OCI-M1 (cell line): Measurements from ENCODE around the gene SLC35F4.
A peak's percentile ranks its signal among the peaks of the same experiment; 100 is the strongest.

Experiments used
- DNase-seq: peaks from one replicate; lab custom pipeline; 2025; lab: John Stamatoyannopoulos, UW

SLC35F4 gene

DNA sequence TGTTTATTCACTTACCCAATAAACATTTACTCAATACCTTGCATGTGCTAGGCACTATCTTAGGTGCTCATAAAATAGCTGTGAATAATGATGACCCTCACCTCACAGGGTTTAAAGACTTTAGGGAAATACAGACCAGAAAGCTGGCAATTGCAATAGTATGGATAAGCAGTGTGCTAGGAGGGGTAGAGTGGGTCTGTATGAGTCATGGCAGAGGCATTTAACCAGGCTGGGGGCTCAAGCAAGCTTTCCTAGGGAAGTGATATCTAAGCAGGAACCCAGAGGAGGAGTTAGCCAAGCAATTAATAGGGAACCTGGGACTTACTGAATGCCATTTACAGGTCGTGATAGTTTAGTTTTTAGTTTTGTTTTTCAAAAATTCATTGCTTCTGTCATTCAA lies 248.4 kb downstream of the SLC35F4 start:
- DNase-seq: no peak

DNA sequence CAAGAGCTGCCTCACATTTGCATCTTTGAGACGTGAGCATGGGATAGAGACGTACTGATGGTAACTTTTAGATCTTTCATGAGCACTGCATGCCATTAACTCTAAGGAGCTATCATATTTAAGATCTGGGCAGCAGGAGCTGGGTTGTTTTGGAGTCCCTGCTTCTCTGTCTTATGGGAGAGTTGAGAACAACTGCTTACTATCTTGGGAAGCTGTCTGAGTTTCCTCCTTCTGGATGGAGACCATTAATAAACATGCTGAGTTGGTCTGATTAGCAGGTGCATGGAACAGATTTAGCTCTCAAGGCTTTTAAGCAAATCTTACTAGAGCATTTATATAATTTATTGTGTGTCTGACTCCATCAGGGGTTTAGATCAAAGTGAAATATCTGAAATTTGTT lies 252.9 kb downstream of the SLC35F4 start:
- DNase-seq: no peak

DNA sequence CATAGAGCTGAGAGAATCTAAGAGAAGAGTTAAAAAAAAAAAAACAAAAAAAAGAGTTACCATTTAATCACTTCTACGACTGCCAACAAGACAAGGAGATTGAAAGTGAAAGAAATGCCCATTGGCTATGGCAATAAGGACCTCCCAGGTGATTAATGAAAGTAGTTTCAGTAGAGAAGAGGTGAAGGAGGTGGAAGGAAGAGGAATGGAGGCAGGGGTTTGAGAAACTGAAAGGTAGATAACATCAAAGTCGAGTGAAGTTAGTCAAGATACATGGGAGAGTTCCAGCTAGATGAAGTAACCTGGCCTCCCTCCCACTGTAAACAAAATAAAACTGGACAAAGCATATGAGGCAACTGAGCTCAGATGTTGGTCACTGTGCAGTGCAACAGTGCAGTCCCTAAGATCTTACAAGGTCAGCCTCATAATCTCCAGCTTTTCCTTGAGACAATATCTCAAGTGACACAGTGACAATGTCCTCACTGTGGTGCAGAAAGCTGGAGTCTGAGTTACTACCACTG lies 254.3 kb downstream of the SLC35F4 start:
- DNase-seq: no peak

DNA sequence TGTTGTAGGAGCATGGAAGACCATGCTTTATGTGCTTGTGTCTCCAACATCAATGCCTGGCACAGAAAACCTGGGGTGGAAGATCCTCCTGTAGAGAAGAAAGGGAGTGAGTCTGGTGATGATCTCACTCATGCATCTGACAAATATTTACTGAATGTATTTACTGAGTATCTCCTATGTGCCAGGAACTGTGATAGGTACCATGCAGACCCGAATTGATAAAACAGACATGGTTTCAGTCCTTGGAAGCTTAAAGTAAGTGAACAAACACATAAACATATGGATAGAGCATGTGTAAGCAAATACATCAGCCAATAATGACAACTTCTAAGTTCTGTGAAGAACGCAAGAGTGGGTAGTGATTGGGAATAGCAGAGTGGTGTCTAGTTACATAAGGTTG lies 255.3 kb downstream of the SLC35F4 start:
- DNase-seq: no peak

DNA sequence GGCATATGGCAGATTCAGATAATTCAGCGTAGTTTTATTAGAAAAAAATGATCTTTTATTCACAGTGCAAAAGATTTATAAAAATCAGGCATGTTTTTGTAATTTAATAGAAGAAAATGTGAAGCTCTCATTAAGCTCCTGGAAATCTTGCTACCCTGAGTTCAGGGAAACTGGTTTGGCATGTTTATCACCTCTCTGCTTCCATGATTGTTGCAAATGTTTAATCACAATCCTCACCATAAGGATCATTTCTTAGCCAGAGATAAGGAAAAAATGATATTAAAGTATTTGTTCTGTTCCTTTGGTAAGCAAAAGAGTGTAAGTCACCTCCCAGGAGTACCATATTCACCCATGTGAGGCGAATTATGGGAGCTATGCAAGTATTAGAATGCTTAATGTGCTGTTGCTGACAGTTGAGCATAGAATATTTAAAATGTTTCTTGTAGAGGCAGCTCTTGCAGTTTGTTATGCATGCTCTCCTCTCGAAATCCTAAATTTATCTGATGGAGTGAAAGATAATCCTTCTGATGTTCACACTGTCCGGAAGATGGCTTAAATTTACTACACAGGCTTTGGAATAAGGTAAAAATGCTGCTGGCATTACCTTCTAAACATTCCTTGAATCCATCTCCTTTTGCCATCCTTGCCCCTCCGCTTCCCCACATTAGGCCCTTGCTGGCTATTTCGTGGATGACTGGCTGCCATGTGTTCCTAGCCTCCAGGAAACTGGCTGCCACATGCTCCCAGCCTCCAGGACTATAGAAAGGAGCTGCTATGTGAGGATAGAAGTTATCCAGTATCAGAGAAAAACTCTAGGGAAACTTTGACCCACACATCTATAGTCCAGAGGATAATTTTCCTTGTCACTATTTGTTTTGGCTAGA lies 256.5 kb downstream of the SLC35F4 start:
- DNase-seq: no peak

DNA sequence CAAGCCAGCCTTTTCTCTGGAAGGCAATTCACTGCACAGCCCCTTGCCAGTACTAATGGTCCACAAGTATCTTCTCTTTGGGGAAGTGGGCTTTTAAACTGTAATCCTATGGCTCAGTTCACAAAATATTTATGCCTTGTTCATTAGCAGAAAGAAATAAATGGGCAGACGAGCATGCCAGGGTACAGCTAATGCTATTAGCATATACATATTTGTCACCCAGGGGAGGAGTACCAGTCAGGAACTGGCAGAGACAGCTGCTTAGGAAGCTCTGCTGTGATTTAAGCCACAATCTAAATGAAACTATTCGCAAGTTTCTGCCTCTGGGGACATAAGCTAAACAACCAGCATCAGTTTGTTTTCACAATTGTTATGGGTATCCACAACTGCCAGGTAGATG lies 258.8 kb downstream of the SLC35F4 start:
- DNase-seq: no peak

DNA sequence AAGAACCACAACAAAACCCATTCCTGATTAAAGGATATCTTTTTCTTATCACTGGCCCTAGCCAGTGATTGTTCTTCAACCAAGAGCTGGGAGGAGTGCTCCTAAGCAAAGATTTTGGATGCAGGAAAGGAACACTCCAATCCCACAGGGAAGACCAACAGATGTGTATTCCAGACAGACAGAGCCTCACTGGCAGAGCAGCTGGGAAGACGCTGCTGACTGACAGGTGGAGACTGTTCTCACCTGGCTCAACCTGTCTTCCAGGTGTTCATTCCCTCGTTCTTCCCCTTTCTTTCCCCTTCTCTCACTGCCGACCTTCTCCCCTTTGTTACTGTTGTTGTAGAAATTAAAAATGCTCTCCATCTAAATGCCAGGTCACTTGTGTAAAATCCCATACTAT lies 282.5 kb downstream of the SLC35F4 start:
- DNase-seq: no peak

DNA sequence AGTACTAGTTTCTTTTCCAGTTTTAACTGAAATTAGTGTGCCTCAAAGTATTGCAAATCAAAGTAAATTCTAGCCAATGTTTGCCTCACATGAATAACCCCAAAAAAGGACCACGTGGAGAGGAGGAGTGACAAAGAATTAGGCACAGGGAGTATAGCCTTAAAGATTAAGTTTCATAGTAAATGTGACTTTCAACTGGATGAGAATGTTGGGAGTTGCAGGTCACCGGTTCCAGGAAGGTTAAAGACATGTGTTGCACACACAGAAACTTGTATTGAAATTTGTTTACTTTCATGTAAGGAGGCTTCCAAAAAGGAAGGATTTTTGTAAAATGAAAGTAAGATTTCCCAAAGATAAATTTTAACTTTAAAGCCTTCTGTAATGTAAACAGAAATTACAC lies 283.1 kb downstream of the SLC35F4 start:
- DNase-seq: no peak

DNA sequence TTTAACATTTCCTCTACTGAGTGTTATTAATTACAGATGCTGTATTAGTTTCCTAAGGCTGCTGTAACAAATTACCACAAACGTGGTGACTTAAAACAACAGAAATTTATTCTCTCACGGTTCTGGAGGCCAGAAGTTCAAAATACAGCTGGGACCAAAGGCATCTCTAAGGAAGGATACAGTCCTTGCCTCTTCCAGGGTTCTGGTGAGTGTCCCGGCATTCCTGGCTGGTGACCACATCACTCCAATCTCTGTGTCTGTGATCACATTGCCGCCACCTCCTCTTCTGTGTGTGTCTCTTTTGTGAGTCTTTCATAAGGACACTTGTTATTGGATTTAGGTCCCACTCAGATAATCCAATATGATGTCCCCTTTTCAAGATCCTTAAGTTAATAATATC lies 287.1 kb downstream of the SLC35F4 start:
- DNase-seq: no peak

DNA sequence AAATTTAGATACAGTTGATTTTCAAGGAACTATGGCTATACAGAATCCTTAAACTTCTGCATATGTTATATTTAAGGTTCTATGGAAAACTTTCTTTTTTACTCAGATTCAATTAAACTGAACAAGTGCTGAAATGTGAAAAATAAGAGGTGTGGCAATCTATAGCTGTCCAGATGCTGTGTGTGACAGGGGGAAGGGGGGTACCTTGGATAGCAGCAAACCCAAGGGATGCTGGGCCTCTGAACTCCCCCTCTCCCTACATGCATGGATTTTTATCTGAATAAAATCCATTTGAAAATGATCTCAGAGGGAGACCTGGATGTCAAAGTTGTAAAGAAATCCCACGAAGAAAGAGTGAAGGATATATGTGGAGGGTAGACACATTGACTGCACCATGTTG lies 289.4 kb downstream of the SLC35F4 start:
- no peak for DNase-seq

DNA sequence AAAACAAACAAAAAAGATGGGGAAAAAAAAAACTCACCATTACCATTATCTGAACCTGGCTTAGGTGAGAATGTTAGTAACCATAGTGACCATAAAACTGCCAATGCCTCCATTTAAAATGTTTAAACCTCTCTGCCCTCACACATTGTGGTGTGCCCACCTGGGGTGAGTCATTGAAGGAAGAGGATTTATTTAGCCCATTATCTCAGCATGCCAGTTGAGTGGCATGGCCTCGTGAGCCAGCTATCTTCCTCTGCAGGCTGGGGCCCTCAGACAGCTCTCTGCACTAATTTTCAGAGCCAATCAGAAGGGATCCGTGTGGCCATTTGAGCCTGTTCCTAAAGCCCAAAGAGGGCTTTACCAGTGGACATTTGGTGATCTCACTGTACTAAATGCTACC lies 290.4 kb downstream of the SLC35F4 start:
- DNase-seq: no peak

DNA sequence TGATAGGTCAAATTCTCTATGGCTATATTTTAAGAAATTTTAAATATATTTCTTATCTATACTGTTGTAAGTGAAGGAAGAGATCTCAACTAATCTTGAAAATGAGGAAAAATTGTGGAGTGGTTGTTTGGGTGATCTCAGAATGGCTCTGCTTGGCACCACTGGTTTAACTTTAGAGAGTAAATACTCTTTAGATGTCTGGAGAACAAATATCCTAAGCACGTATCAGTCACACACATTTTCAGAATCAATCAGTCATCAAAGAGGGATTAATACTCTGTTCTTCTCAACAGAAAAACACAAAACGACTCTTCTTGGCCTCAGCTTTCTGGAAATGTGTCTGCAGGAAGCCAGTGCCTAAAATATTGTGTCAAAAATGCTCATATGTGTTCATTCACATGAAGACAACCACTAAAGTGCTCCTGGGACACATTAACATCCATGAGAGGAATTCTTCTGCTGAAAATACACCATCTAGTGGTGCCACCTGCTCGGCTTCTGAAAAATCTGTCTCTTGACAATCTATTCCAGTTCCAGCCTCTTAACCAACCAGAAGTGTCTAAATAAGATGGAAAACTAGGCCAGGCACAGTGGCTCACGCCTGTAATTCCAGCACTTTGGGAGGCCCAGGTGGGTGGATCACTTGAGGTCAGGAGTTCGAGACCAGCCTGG lies 291.1 kb downstream of the SLC35F4 start:
- DNase-seq: peak; percentile 0

DNA sequence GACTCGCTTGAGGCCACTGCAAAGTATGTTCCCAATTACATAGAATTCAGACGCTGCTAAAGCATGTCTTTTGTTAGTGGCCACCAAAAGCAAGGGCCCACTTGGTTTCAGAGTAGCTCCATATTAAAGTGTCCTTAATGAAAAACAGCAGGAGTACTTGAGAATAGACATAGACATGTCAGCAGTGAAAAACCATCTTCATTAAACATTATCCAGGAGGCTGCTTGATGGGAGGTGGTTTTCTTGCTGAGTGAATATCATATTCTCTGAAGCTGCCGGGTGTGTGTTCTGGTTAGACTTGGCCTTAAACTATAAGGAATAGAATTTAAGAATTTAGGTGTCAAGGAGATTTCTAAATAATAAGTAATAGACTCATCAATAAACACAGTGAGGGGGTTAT lies 292.7 kb downstream of the SLC35F4 start:
- DNase-seq: no peak

DNA sequence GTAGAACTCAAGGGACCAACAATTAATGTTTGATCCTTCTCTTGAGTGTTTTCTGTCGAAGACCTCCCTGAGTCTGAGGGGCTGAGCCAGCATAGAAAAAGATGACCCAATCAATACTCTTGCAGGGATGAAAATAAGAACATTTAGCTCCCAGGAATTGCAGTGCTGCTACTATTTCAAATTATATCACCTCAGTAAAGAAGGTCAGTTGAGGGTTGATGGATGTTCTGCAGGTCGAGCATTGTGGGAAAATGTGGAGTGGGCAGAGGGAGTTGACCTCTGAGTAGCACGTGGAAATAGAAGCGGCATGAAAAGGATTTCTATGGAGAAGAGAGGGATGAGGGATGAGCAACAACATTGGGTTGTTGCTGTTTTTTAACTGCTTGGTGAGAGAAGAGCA lies 297.3 kb downstream of the SLC35F4 start:
- no peak for DNase-seq

DNA sequence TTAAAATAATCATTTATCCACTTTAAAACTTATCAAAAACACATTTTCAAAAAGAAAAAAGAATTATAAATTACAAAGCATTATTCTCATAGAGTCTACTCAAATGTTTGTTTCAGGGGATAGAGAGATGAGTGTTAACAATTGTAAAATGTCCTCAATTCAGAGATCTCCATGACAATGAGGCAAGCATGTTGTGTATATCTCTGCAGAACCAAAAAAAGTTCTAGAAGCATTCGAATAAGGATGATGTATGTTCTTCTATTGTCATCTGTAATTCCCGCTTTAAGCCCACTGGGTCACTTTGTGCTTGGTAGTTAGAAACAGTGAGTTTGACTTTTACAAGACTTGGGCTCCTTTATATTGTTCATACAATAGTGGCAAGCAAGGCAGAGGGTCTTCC lies 298.7 kb downstream of the SLC35F4 start:
- DNase-seq: no peak

DNA sequence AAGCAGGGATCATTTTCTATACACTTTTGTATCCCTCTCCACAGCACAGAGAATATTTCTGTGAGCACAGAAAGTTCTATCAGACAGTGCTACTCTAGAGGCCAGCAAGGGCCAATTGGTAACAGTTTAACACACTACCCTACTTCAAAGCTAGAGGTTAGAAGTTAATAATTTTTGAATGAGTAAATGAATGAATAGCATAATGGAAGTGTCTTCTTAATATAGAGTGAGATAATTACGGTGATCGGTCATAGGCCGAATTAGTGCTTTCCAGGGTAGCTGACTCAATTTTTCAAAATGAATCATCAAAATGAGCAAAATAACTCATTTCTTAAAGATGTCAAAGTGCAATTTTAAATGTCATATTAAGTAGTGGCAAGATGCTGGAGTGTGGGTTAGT lies 305.2 kb downstream of the SLC35F4 start:
- DNase-seq: no peak

DNA sequence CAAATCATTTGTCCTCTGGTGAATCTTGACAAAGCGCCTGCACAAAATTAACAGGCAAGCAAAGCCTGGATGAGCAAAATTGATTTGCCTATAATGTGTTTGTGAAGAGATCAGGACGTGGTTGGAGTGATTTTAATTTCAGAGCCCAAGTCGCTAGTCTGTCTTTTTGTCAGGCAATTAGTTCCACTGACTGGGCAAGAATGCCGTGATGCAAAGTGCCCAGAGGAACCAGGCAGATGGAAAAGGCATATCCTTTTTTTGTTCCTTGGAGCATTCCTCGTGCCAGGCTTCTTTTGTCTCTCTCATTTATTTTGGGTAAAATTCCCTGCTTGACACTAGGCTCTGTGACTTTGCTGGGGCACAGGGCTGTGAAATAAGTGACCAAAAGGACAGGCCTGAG lies 306.3 kb downstream of the SLC35F4 start:
- no peak for DNase-seq

DNA sequence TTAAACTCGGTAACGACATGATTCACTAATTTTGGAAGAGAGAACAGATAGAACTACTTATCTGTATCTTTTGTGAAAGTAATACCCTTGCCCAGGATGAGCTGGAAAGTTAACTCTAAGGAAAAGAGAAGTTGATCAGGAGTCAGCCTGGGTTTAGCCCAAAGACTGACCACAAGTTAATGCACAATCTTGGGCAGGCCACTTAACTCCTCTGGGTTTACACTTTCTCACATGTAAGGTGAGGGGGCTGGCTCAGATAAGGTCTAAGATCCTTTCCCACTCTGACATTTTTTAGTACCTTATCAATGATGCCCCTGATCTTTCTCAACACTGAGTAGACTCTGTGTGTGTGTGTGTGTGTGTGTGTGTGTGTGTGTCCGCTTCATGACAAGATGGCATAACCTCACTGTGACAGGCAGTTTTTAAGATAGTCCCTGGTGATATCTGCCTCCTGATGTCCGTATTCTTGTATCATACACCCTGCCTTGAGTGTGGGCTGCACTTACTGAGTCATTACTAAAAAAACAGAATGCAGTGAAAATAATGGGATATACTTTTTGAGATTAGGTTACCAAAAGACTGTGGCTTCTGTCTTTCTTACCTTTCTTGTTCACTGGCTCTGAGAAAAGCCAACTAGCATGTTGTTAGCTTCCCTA lies 316.0 kb downstream of the SLC35F4 start:
- no peak for DNase-seq

DNA sequence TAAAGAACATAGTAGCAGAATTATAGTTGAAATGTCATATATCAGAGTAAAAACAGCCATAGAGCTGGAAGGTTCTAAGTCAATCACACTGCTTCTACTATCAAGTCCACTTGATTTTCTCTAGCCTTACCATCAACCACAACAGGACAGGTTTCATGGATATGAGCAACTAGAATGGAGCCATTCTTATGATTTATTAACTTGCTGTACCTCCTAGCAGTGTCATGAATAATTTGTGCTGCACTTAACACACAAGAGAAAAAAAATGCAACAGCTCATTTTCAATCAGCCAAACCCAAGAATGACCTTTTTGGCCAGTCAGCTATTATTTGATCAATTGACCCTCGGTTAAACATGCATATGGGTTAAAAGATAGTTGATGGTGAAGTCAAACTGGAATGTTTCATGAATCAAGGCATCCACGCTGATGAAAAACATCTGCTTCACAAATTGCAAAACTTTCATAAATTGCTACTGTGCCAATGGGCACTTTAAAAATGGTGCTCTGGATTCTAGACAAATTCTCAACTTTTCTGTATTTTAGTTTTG lies 316.8 kb downstream of the SLC35F4 start:
- no peak for DNase-seq

DNA sequence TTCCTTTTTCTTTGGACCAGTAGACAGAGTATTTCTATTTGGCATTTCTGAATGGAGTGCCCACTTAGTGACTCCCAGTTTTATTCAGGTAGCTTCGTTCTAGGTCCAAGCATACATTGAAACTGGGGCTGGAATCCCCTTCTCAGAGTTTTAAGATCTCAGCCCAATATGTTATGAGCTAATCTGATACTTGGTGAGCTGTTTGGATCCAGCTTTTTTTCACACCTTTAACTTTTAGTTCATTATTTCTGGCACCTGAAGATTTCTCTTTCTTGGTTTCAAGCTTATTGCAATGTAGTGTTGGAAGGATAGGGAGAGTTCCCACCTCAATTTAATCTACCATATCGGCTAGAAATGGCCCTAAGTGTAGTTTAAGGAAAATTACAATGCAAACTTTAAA lies 318.8 kb downstream of the SLC35F4 start:
- no peak for DNase-seq

DNA sequence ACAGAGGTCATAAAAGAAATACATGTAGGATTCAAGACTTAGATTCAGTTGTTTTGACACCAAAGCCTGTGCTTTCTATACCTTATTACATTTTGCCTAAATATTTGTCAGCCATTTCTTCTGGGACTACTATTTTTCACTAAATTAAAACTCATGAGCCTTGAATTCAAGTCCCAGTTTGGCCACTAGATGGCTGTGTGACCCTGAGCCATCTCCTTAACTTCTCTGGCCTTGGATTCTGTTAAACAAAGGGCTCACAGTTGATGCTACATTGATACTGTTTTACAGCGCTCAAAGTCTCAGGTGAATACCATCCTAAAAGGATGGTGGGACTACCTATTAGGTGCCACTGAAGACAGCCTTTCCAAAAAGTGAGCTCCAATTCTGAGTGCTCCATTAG lies 332.7 kb downstream of the SLC35F4 start:
- DNase-seq: peak; percentile 1

DNA sequence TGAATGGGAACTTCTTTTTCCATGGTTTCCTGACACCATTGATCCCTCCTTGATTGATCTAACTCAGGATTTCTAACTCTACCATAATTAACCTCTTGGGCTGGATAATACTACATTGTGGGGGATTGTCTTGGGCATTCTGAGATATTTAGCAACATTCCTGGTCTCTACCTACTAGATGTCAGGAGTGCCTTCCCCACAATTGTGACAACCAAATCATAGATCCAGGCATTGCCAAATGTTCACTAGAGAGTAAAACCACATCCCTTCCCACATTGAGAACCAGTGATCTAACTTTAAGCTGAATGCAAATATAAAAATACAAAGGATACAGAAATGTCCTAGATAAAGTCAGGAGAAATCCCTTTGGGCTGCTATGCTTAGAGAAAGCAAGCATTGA lies 335.3 kb downstream of the SLC35F4 start:
- no peak for DNase-seq

DNA sequence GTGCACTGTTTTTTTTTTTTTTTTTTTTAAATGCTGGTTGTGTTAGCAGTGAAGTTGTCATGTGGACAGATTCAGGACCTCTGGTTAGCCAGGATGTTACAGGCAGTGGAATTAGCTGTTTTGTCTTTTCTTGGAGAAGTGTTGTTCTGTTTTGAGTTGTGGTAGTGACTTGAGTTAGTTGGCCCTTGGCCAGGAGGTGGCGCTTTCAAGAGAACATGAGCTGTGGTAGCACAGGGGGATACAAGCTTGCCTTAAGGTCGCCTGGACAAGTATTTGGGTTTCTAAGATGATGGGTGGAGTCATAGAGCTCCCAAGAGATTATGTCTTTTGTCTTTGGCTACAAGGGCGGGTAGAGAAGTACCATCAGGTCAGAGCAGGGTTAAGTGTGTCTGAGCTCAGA lies 338.9 kb downstream of the SLC35F4 start:
- no peak for DNase-seq
